Cardiac fibroblast (primary cell): ENCODE measurements around the gene NUDT1.

Source experiments
- DNase-seq, 2 donors: peaks; one replicate each; pipeline versions ENCODE4 v3.0.0 to v3.0.0-alpha.2; 2010; ENCODE audit warnings: low read depth in 2 of 2
- H3K4me3 ChIP-seq, 2 donors: replicated peaks in 1 of 2; 1 replicate in 1 of 2; 2 replicates in 1 of 2; pipeline ENCODE4 v1.5.1; 2011; ENCODE audit warnings: low read depth in 2 of 2, low read length in 2 of 2, mild to moderate bottlenecking in 2 of 2, moderate library complexity in 1 of 2
- TF ChIP-seq, protein P1 (sequence below): IDR thresholded peaks from one replicate; pipeline ENCODE4 v1.5.1; 2011; ENCODE audit warnings: low read depth, mild to moderate bottlenecking, low read length, inconsistent platforms

NUDT1 gene

DNA sequence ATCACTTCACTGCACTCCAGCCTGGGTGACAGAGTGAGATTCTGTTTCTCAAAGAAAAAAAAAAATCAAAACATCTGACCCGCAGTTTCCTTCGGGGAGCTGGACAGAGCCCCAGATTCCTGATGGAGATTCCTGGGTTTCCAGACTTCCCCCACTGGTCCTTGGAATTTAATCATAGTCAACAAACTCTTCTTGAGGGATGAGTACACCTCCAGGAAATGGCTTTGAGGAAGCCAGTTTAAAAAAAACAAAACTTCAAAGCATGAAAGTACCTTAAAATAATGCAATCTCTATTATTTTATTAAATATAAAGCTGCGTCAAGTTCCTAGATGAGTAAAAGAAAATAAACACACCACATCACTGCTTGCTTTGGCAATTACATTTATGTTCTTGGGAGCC, 8.1 kb upstream of the NUDT1 start:
- DNase-seq = peak in 1 of 2 donors; percentile 32
- TF ChIP-seq, protein P1, sequence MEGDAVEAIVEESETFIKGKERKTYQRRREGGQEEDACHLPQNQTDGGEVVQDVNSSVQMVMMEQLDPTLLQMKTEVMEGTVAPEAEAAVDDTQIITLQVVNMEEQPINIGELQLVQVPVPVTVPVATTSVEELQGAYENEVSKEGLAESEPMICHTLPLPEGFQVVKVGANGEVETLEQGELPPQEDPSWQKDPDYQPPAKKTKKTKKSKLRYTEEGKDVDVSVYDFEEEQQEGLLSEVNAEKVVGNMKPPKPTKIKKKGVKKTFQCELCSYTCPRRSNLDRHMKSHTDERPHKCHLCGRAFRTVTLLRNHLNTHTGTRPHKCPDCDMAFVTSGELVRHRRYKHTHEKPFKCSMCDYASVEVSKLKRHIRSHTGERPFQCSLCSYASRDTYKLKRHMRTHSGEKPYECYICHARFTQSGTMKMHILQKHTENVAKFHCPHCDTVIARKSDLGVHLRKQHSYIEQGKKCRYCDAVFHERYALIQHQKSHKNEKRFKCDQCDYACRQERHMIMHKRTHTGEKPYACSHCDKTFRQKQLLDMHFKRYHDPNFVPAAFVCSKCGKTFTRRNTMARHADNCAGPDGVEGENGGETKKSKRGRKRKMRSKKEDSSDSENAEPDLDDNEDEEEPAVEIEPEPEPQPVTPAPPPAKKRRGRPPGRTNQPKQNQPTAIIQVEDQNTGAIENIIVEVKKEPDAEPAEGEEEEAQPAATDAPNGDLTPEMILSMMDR = no peak
- H3K4me3 ChIP-seq = no peak overlapping the region

DNA sequence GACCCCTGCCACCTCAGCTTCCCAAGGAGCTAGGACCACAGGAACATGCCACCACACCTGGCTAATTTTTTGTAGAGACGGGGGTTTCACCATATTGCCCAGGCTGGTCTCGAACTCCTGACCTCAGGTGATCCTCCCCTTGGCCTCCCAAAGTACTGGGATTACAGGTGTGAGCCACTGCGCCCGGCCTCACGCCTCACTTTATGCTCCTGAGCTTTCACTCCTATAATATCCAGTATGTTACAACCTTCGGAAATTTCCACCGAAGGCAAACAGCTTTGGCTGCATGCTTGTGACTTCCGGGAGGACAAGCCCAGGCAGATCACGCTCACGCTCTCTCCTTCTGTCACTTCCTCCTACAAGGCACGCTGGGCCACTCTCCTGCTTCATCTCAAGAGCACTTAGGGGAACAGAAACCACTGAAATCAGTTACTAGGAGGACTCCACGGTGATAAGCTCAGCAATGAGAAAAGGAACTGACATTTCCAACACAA, 4.9 kb upstream of the NUDT1 start:
- DNase-seq = no peak
- no peak overlapping the region for H3K4me3 ChIP-seq
- TF ChIP-seq, protein P1 = no peak

DNA sequence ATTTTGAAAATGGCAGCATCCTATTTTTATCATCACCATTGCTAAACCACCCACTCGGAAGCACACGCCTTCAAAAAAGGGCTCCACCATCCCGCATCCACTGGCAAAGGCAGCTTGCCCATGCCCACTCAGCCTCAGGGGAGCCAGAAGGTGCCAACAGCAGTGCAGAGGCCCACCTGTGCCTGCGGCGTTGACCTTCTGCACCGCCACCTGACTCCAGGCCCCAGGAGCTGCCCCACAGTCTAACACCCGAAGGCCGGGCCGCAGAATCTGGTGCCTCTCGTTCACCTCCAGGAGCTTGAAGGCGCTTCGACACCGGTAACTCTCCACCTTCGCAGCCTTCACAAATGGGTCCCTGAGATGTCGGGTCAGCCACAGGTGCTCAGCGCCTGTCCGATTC, 2.8 kb upstream of the NUDT1 start:
- TF ChIP-seq, protein P1 = no peak
- no peak for DNase-seq
- no peak overlapping the region for H3K4me3 ChIP-seq

DNA sequence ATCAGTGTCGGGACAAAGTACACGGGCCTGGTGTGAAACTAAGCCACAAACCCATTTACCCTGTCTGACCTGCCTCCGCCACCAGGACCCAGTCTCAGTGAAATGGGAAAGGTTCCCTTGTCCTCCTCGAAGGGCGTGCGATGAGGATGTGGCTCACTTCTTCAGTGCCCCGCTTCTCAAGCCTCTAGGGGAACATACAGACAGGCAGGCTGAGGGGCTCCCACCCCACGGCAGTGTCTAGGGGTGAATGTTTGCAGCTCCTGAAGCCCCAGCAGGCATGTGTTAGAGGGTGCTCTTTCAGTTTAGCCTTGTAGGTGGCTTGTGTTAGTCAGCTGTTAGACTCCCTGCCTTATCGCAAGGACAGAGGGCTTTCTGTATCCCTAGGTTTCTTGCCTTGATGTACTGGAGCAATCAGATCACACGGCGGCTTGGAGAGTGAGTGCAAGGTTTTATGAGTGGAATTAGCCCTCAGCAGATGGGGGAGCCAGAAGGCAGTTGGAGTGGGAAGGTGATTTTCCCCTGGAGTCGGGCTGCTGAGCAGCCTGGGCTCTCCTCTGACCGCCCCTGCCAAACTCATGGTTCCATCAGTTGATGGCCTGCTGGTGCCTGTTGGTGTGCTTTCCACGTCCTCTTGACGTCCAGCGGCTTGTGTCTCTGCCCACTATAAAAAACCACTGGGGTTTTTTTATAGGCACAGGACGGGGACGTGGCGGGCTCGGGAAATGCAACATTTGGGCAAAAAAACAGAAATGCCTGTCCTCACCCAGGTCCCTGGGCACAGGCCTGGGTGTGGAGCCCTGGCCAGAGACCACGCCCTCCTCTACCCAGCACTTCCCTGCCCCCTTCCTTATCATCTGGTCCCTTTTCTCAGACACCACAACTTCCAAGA, 759 bp downstream of the NUDT1 start:
- DNase-seq = no peak
- peak overlapping the region; percentile 93 to 94 for H3K4me3 ChIP-seq
- TF ChIP-seq, protein P1 = peak; percentile 27

DNA sequence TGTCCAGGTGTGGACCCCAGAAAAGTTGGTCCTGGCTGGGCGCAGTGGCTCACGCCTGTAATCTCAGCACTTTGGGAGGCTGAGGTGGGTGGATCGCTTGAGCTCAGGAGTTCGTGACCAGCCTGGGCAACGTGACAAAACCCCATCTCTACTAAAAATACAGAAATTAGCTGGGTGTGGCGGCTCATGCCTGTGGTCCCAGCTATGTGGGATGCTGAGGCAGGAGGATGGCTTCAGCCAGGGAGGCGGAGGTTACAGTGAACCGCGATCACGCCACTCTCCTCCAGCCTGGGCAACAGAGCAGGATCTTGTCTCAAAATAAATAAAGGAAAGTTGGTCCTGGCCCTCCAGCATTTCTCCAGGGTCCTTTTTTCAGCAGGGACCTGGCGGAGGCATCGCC, 1.4 kb downstream of the NUDT1 start:
- TF ChIP-seq, protein P1 = no peak
- no peak for DNase-seq
- H3K4me3 ChIP-seq = no peak overlapping the region

DNA sequence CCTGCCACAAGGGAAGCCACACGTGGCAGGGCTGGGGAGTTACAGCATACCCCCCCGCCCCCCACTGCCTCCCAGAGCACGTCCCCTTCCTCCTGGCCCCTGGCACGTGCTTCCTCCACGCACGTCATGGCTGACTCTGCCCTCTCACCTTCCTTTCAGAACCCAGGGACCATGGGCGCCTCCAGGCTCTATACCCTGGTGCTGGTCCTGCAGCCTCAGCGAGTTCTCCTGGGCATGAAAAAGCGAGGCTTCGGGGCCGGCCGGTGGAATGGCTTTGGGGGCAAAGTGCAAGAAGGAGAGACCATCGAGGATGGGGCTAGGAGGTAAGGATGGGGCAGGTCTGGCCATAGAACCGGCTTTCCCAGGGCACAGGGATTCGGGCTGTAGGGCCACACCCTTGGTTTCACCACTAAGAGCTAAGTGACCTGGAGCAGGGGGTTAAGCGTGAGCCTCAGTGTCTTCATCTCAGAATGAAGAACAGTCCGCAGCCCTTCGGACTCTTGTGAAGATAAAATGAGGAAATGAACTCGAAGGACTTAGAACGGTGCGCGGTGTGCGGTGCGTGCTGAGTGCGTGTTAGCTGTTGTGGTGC, 2.5 kb downstream of the NUDT1 start:
- no peak overlapping the region for H3K4me3 ChIP-seq
- TF ChIP-seq, protein P1 = no peak
- DNase-seq = no peak
